22Rv1 (cell line): ENCODE measurements around the gene LPO.

Experiments
- H3K27ac ChIP-seq: fragments of 450-650 bp; 2 replicates; pipeline ENCODE4 v1.5.1; 2017
- ZFX ChIP-seq: fragments of 450-650 bp; IDR thresholded peaks from 2 replicates; pipeline ENCODE4 v1.6.1; 2017; ENCODE audit warnings: antibody characterized with exemption, borderline replicate concordance
- TF ChIP-seq, protein P1 (sequence below): fragments of 450-650 bp; IDR thresholded peaks from 2 replicates; pipeline ENCODE4 v1.5.1; 2017; ENCODE audit warnings: mild to moderate bottlenecking

LPO gene

DNA sequence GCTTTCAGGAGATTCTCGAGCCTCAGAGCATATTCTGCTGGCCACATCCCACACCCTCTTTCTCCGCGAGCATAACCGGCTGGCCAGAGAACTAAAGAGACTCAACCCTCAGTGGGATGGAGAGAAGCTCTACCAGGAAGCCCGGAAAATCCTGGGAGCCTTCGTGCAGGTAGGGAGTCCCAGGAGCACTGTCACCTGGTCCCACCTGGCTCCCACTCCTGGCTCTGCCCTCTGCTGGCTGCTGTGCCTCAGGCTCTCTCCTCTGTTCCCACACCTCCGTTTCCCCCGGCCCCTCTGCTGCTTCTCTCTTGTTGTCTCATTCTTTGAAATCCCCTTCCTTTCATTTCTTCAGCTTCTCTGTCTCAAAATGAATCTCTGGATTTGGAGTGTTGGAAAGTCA lies 16.4 kb downstream of the LPO start:
- TF ChIP-seq, protein P1, sequence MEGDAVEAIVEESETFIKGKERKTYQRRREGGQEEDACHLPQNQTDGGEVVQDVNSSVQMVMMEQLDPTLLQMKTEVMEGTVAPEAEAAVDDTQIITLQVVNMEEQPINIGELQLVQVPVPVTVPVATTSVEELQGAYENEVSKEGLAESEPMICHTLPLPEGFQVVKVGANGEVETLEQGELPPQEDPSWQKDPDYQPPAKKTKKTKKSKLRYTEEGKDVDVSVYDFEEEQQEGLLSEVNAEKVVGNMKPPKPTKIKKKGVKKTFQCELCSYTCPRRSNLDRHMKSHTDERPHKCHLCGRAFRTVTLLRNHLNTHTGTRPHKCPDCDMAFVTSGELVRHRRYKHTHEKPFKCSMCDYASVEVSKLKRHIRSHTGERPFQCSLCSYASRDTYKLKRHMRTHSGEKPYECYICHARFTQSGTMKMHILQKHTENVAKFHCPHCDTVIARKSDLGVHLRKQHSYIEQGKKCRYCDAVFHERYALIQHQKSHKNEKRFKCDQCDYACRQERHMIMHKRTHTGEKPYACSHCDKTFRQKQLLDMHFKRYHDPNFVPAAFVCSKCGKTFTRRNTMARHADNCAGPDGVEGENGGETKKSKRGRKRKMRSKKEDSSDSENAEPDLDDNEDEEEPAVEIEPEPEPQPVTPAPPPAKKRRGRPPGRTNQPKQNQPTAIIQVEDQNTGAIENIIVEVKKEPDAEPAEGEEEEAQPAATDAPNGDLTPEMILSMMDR = peak; percentile 59
- TF ChIP-seq ZFX = no peak
- H3K27ac ChIP-seq = no peak overlapping the region

GRCh38 chr17:58262149-58262548 lies 23.8 kb downstream of the LPO start:
- TF ChIP-seq, protein P1 = no peak
- no peak overlapping the region for H3K27ac ChIP-seq

DNA sequence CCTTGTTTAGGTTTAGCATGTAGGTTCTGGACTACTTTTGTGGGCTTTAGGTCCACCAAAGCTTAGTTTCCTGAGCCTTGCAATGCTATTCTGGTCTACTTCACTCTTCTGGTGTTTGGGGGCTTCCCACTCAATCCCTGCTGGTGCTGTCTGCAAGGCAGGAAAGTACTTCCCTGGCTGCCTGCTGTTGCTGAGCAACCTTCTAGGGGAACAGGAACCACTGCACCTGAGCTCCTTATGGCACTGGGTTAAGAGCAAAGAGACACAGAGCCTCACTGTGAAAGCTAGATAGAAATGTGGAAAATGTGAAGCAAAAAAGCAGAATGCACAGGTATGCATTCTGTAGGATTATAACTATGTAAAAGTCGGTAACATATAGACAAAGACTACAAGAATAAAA lies 25.4 kb downstream of the LPO start:
- no peak for TF ChIP-seq ZFX
- TF ChIP-seq, protein P1 = no peak

DNA sequence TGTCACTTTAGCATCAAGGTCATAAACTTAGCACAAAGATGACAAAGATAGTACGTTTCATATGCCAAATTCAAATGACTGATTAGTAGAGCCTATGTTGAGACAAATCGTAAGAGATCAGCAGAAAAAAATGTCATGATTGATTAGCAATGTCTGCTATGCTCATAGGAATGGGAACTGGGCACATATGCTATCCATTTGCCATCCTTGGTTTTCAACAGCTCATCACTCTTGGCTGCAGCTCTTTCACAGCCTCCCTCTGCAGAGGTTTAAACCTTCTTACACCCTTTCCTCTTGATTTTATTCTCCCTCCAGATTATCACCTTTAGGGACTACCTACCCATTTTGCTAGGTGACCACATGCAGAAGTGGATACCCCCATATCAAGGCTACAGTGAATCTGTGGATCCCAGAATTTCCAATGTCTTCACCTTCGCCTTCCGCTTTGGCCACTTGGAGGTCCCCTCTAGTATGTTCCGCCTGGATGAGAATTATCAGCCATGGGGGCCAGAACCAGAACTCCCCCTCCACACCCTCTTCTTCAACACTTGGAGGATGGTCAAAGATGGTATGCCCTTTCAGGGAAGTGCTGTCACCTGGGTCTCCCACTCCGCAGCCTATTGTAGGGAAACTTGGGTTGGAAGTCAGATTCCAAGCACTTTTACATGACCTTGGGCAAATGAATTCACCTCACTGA lies 26.2 kb downstream of the LPO start:
- TF ChIP-seq, protein P1 = no peak
- no peak for TF ChIP-seq ZFX
- H3K27ac ChIP-seq = no peak overlapping the region

More for the DNA sequence above, 25.4 kb downstream of the LPO start:
- H3K27ac ChIP-seq = no peak overlapping the region

DNA sequence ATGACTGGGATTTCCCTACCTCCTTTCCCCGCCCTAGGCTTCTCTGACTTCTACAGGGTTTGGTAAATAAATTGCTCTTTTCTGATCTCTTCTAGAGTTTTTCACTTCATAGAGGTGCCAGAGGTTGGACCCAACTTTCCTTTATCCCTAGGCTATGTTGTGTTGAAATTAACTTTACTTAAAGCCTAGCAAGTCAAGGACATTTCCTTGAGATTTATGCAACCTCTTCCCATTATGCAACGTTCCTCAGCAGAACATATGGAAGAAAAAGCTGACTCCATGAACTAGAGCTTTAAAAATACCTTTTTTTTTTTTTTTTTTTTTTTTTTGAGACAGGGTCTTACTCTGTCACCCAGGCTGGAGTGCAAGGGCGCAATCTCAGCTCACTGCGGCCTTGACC lies 26.9 kb downstream of the LPO start:
- TF ChIP-seq, protein P1 = no peak
- no peak for TF ChIP-seq ZFX
- no peak overlapping the region for H3K27ac ChIP-seq

GRCh38 chr17:58265902-58266875 lies 27.8 kb downstream of the LPO start:
- TF ChIP-seq, protein P1 = no peak
- no peak for TF ChIP-seq ZFX

More at GRCh38 chr17:58265902-58266875, 27.8 kb downstream of the LPO start:
- H3K27ac ChIP-seq = no peak overlapping the region
